ENCODE measurements around the gene CLTRN.

Gene CLTRN

DNA sequence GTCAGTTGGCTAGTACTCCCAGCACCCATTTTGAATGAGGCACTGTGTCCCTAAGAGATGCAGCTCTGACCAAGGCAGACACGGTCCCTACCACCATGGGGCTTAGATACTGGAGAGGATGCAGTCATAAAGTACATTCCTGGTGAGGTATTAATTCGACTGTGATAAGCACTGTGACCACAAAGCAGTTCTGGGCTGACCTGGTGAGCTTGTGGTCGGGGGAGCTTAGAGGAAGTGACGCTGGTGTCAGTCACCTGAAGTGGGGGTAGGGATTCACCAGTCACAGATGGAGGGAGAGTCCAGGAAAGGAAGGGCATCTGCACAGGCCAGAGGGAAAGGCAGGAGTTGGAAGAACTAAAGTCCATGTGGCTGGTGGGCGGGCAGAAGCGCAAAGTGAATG lies 15.8 kb upstream of the CLTRN start:
- no peak overlapping the region for H3K9ac ChIP-seq (ENCODE audit: low read depth in 1 of 2, low read length in 2 of 2)
- peaks cover 6 to 10% of the 10 kb centered on the region in 2 donors for H3K4me1 ChIP-seq (ENCODE audit: control insufficient read depth in 2 of 2, insufficient read depth in 2 of 2, low read length in 2 of 2)

GRCh38 chrX:15679246-15679645 lies 14.6 kb upstream of the CLTRN start:
- Histone ChIP-seq H3K27me3 (ENCODE audit: control insufficient read depth in 2 of 2, insufficient read depth in 2 of 2, low read length in 2 of 2) (no peaks in the 10 kb centered on the region), H3K9ac (ENCODE audit: low read depth in 1 of 2, low read length in 2 of 2) (no peak overlapping the region), H3K4me3 (ENCODE audit: low read length in 2 of 2) (no peak overlapping the region), H3K9me3 (ENCODE audit: control insufficient read depth in 2 of 2, low read length in 2 of 2) (no peaks in the 10 kb centered on the region), H3K36me3 (ENCODE audit: control insufficient read depth in 2 of 2, insufficient read depth in 2 of 2, low read length in 2 of 2) (peaks cover 8 to 9% of the 10 kb centered on the region in 2 donors), H3K27ac (ENCODE audit: low read depth in 2 of 2, low read length in 2 of 2) (no peak overlapping the region), H3K4me1 (ENCODE audit: control insufficient read depth in 2 of 2, insufficient read depth in 2 of 2, low read length in 2 of 2) (peaks cover 9 to 13% of the 10 kb centered on the region in 2 donors)

More for the DNA sequence above, 15.8 kb upstream of the CLTRN start:
- no peak overlapping the region for H3K27ac ChIP-seq (ENCODE audit: low read depth in 2 of 2, low read length in 2 of 2)
- no peak overlapping the region for H3K4me3 ChIP-seq (ENCODE audit: low read length in 2 of 2)
- H3K9me3 ChIP-seq (ENCODE audit: control insufficient read depth in 2 of 2, low read length in 2 of 2) = no peaks in the 10 kb centered on the region
- no peaks in the 10 kb centered on the region for H3K27me3 ChIP-seq (ENCODE audit: control insufficient read depth in 2 of 2, insufficient read depth in 2 of 2, low read length in 2 of 2)
- H3K36me3 ChIP-seq (ENCODE audit: control insufficient read depth in 2 of 2, insufficient read depth in 2 of 2, low read length in 2 of 2) = peaks cover 8 to 9% of the 10 kb centered on the region in 2 donors

GRCh38 chrX:15678339-15678738 lies 13.7 kb upstream of the CLTRN start:
- H3K27ac ChIP-seq (ENCODE audit: low read depth in 2 of 2, low read length in 2 of 2) = no peak overlapping the region
- no peak overlapping the region for H3K9ac ChIP-seq (ENCODE audit: low read depth in 1 of 2, low read length in 2 of 2)
- no peak overlapping the region for H3K4me3 ChIP-seq (ENCODE audit: low read length in 2 of 2)
- peaks cover 8 to 9% of the 10 kb centered on the region in 2 donors for H3K36me3 ChIP-seq (ENCODE audit: control insufficient read depth in 2 of 2, insufficient read depth in 2 of 2, low read length in 2 of 2)
- peaks cover 12 to 17% of the 10 kb centered on the region in 2 donors for H3K4me1 ChIP-seq (ENCODE audit: control insufficient read depth in 2 of 2, insufficient read depth in 2 of 2, low read length in 2 of 2)
- H3K27me3 ChIP-seq (ENCODE audit: control insufficient read depth in 2 of 2, insufficient read depth in 2 of 2, low read length in 2 of 2) = no peaks in the 10 kb centered on the region
- H3K9me3 ChIP-seq (ENCODE audit: control insufficient read depth in 2 of 2, low read length in 2 of 2) = no peaks in the 10 kb centered on the region

DNA sequence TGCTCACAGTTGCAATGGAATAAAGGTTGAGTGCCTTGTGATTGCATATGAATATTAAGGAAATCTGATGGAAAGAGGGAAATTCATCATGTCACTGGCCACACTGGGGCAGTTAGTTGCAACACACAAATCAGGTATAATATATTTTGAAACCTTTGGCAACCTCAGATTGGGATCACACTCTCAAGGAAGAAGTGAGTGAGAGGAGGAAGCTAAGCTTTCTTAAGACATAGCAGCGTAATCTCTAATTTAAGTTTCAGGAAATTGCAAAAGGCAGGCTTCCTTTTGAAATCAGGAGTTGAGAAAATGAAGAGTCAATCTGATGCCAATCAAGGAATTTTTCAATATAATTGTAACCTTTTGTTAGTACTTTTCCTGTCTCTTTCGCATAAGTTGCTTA lies 12.3 kb upstream of the CLTRN start:
- peak overlapping the region in 1 of 2 donors; percentile 98 for H3K4me3 ChIP-seq (ENCODE audit: low read length in 2 of 2)
- H3K27me3 ChIP-seq (ENCODE audit: control insufficient read depth in 2 of 2, insufficient read depth in 2 of 2, low read length in 2 of 2) = no peaks in the 10 kb centered on the region
- peaks cover 12 to 17% of the 10 kb centered on the region in 2 donors for H3K4me1 ChIP-seq (ENCODE audit: control insufficient read depth in 2 of 2, insufficient read depth in 2 of 2, low read length in 2 of 2)
- no peak overlapping the region for H3K27ac ChIP-seq (ENCODE audit: low read depth in 2 of 2, low read length in 2 of 2)
- no peaks in the 10 kb centered on the region for H3K9me3 ChIP-seq (ENCODE audit: control insufficient read depth in 2 of 2, low read length in 2 of 2)
- peaks cover 8 to 9% of the 10 kb centered on the region in 2 donors for H3K36me3 ChIP-seq (ENCODE audit: control insufficient read depth in 2 of 2, insufficient read depth in 2 of 2, low read length in 2 of 2)
- H3K9ac ChIP-seq (ENCODE audit: low read depth in 1 of 2, low read length in 2 of 2) = no peak overlapping the region

DNA sequence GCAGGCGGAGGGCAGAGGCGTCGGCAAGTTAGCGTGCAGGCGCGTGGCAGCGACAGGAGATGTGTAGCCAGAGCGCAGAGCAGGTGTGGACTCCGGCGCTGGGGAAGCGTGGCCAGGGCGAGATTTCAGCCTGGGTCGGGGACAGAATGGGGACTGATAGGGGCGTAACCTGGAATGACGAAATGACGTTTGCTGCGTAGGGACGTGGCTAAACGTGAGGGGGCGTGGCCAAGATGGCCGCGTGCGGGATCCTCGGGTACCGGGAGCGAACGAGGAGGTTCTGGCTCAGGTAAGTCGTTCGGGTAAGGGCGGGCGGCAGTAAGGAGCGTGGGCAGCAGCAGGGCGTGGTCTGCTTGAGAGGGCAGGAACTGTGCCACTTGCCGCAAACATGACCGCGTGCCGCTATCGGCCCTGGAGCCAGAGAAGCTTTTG lies 10.9 kb upstream of the CLTRN start:
- Histone ChIP-seq H3K36me3 (ENCODE audit: control insufficient read depth in 2 of 2, insufficient read depth in 2 of 2, low read length in 2 of 2) (peaks cover under 1 to 5% of the 10 kb centered on the region in 2 donors), H3K27me3 (ENCODE audit: control insufficient read depth in 2 of 2, insufficient read depth in 2 of 2, low read length in 2 of 2) (peaks cover 1 to 2% of the 10 kb centered on the region in 2 donors), H3K4me3 (ENCODE audit: low read length in 2 of 2) (peak overlapping the region; percentile 98 to 99), H3K9me3 (ENCODE audit: control insufficient read depth in 2 of 2, low read length in 2 of 2) (no peaks in the 10 kb centered on the region), H3K4me1 (ENCODE audit: control insufficient read depth in 2 of 2, insufficient read depth in 2 of 2, low read length in 2 of 2) (peaks cover 12 to 17% of the 10 kb centered on the region in 2 donors), H3K27ac (ENCODE audit: low read depth in 2 of 2, low read length in 2 of 2) (peak overlapping the region; percentile 99 to 100), H3K9ac (ENCODE audit: low read depth in 1 of 2, low read length in 2 of 2) (peak overlapping the region; percentile 91 to 98)

DNA sequence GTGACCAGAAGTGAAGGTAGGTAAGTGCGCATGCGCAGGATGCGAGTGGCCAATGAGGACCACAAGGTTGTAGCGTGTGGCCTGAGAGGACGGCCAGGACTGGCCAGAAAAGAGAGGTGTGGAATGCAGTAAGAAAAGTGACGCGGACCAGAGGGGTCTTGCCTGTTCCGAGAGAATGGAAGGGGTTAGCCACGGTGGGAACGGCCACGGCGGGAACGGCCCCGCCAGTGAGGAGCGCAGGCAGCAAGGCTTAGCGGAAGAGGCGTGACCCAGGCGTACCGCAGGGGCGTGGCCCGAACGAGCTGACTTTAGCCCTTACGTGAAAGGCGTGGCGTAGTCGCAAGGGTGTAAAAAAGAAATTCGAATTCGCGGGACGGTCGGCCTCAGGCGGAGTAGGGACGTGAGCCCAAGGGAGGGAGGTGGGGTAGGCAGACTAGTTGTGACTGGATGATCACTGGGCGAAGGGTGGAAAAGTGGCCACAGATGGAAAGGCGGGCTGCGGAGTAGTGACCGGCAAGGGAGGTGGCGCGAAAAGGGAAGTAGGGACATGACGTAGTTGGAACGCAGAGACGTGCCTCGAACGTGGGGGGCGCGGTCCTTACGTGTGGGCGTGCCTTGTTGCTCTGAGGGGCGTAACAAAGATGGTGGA lies 10.4 kb upstream of the CLTRN start:
- H3K36me3 ChIP-seq (ENCODE audit: control insufficient read depth in 2 of 2, insufficient read depth in 2 of 2, low read length in 2 of 2) = peaks cover 0 to 5% of the 10 kb centered on the region in 2 donors
- peak overlapping the region; percentile 98 to 99 for H3K4me3 ChIP-seq (ENCODE audit: low read length in 2 of 2)
- no peaks in the 10 kb centered on the region for H3K9me3 ChIP-seq (ENCODE audit: control insufficient read depth in 2 of 2, low read length in 2 of 2)
- H3K27me3 ChIP-seq (ENCODE audit: control insufficient read depth in 2 of 2, insufficient read depth in 2 of 2, low read length in 2 of 2) = peaks cover 2 to 3% of the 10 kb centered on the region in 2 donors
- peak overlapping the region; percentile 91 to 98 for H3K9ac ChIP-seq (ENCODE audit: low read depth in 1 of 2, low read length in 2 of 2)
- peak overlapping the region; percentile 99 to 100 for H3K27ac ChIP-seq (ENCODE audit: low read depth in 2 of 2, low read length in 2 of 2)
- peaks cover 12 to 17% of the 10 kb centered on the region in 2 donors for H3K4me1 ChIP-seq (ENCODE audit: control insufficient read depth in 2 of 2, insufficient read depth in 2 of 2, low read length in 2 of 2)

DNA sequence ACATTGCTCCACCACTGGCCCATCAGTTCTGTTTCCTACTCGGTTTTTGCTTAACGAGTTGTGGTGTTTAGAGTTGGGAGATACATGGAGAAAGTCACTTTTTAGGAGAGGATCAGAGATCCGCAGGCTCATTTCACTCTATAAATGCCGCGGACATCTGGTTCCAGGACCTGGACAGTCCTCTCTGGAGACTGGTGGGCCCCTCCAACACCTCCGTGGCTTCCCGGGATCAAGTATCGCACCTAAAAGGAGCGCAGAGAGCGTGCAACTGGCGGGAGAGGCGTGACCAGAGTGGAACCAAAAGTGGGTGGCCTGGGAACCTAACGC lies 9.9 kb upstream of the CLTRN start:
- H3K9me3 ChIP-seq (ENCODE audit: control insufficient read depth in 2 of 2, low read length in 2 of 2) = no peaks in the 10 kb centered on the region
- peak overlapping the region; percentile 91 to 98 for H3K9ac ChIP-seq (ENCODE audit: low read depth in 1 of 2, low read length in 2 of 2)
- peaks cover 12 to 17% of the 10 kb centered on the region in 2 donors for H3K4me1 ChIP-seq (ENCODE audit: control insufficient read depth in 2 of 2, insufficient read depth in 2 of 2, low read length in 2 of 2)
- peaks cover 2 to 4% of the 10 kb centered on the region in 2 donors for H3K27me3 ChIP-seq (ENCODE audit: control insufficient read depth in 2 of 2, insufficient read depth in 2 of 2, low read length in 2 of 2)
- H3K4me3 ChIP-seq (ENCODE audit: low read length in 2 of 2) = peak overlapping the region; percentile 98 to 99
- H3K27ac ChIP-seq (ENCODE audit: low read depth in 2 of 2, low read length in 2 of 2) = peak overlapping the region; percentile 99 to 100
- peaks cover 0 to 5% of the 10 kb centered on the region in 2 donors for H3K36me3 ChIP-seq (ENCODE audit: control insufficient read depth in 2 of 2, insufficient read depth in 2 of 2, low read length in 2 of 2)

DNA sequence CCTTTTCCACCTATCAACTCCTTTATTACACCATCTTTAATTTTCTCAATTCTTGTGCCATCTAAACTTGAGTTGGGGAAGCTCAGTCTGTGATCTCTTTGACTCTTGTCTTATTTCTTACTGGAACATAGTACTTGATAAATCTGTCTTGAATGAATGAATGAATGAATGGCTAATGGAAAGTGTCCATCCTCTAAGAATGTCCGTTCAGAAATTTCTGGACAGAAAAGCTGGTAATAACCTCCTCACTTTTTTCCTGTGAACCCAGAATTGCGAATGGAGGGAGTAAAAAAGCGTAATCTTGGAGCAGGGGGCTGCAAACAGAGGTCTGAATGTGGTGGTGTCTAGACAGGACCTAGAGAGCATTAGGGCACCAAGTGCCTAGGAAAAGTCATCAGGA lies 9.4 kb upstream of the CLTRN start:
- H3K4me1 ChIP-seq (ENCODE audit: control insufficient read depth in 2 of 2, insufficient read depth in 2 of 2, low read length in 2 of 2) = peaks cover 12 to 17% of the 10 kb centered on the region in 2 donors
- H3K27me3 ChIP-seq (ENCODE audit: control insufficient read depth in 2 of 2, insufficient read depth in 2 of 2, low read length in 2 of 2) = peaks cover 2 to 7% of the 10 kb centered on the region in 2 donors
- no peaks in the 10 kb centered on the region for H3K9me3 ChIP-seq (ENCODE audit: control insufficient read depth in 2 of 2, low read length in 2 of 2)
- peak overlapping the region; percentile 91 to 98 for H3K9ac ChIP-seq (ENCODE audit: low read depth in 1 of 2, low read length in 2 of 2)
- H3K27ac ChIP-seq (ENCODE audit: low read depth in 2 of 2, low read length in 2 of 2) = peak overlapping the region; percentile 99 to 100
- no peaks in the 10 kb centered on the region for H3K36me3 ChIP-seq (ENCODE audit: control insufficient read depth in 2 of 2, insufficient read depth in 2 of 2, low read length in 2 of 2)
- peak overlapping the region; percentile 98 to 99 for H3K4me3 ChIP-seq (ENCODE audit: low read length in 2 of 2)

DNA sequence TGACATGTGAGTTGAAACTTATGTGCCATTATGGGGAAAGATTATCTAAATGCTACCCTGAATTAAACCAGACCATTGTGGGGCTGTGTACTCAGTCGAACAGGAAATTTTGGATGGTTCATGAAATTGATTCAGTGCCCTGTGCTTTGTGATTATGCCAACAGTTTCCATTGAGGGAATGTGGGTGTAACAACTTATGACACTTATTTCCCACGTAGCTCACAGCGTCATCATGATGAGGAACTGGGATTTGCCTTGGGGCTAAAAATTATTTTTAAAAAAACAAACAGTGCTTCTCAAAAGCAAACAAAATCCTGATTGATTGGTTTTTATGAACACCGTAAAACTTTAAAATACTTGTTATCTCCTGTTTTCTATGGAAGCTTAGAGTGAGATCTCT lies 8.3 kb upstream of the CLTRN start:
- peaks cover 2 to 10% of the 10 kb centered on the region in 2 donors for H3K27me3 ChIP-seq (ENCODE audit: control insufficient read depth in 2 of 2, insufficient read depth in 2 of 2, low read length in 2 of 2)

DNA sequence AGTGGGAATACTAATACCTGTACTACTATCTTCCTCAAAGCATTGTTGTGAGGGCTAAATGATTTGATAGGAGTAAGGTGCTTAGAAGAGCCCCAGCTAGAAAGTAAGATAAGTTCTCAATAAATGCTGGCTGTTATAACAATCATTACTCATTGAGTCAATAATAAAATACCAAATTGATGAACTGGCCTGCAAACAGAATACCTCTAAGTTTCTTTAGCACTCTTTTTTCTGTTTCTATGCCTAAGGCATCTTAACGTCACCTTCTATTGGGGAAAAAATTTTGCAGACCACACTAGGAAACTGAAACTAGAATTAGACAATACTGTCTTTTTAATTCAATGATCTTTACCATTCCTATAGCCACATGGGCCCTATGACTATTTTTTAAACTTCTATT lies 1.2 kb downstream of the CLTRN start:
- Histone ChIP-seq H3K9ac (ENCODE audit: low read depth in 1 of 2, low read length in 2 of 2) (no peak overlapping the region), H3K4me1 (ENCODE audit: control insufficient read depth in 2 of 2, insufficient read depth in 2 of 2, low read length in 2 of 2) (no peaks in the 10 kb centered on the region), H3K27ac (ENCODE audit: low read depth in 2 of 2, low read length in 2 of 2) (no peak overlapping the region), H3K36me3 (ENCODE audit: control insufficient read depth in 2 of 2, insufficient read depth in 2 of 2, low read length in 2 of 2) (no peaks in the 10 kb centered on the region), H3K4me3 (ENCODE audit: low read length in 2 of 2) (no peak overlapping the region), H3K27me3 (ENCODE audit: control insufficient read depth in 2 of 2, insufficient read depth in 2 of 2, low read length in 2 of 2) (peaks cover 22 to 29% of the 10 kb centered on the region in 2 donors), H3K9me3 (ENCODE audit: control insufficient read depth in 2 of 2, low read length in 2 of 2) (no peaks in the 10 kb centered on the region)

More for the DNA sequence above, 8.3 kb upstream of the CLTRN start:
- H3K27ac ChIP-seq (ENCODE audit: low read depth in 2 of 2, low read length in 2 of 2) = no peak overlapping the region
- H3K36me3 ChIP-seq (ENCODE audit: control insufficient read depth in 2 of 2, insufficient read depth in 2 of 2, low read length in 2 of 2) = no peaks in the 10 kb centered on the region
- H3K4me1 ChIP-seq (ENCODE audit: control insufficient read depth in 2 of 2, insufficient read depth in 2 of 2, low read length in 2 of 2) = peaks cover 12 to 17% of the 10 kb centered on the region in 2 donors
- H3K9me3 ChIP-seq (ENCODE audit: control insufficient read depth in 2 of 2, low read length in 2 of 2) = no peaks in the 10 kb centered on the region
- no peak overlapping the region for H3K4me3 ChIP-seq (ENCODE audit: low read length in 2 of 2)
- no peak overlapping the region for H3K9ac ChIP-seq (ENCODE audit: low read depth in 1 of 2, low read length in 2 of 2)

Data from mucosa of rectum (tissue), 2 donors.